Measurements from ENCODE around the gene SRP54.
A peak's percentile ranks its signal among the peaks of the same experiment; 100 is the strongest.

The SRP54 gene

GRCh38 chr14:35043046-35043445, 60.3 kb downstream of the SRP54 start:
- 100% methylated on average over 1 of the region's 2 CpGs for WGBS
- no peaks in the 10 kb centered on the region for H3K9me3 ChIP-seq (ENCODE audit: control insufficient read depth, low read length)
- no peak overlapping the region for H2AFZ ChIP-seq (ENCODE audit: low read depth, low read length)
- no peak overlapping the region for H2BK5ac ChIP-seq (ENCODE audit: low read depth, low read length, poor library complexity, severe bottlenecking)
- no peak overlapping the region for H3K4me3 ChIP-seq (ENCODE audit: insufficient read depth in 1 of 2, low read depth in 1 of 2, low read length in 2 of 2)
- no peak for DNase-seq
- no peaks in the 10 kb centered on the region for H3K27me3 ChIP-seq (ENCODE audit: control insufficient read depth in 1 of 2, insufficient read depth in 1 of 2, low read length in 2 of 2)
- no peak overlapping the region for H2BK120ac ChIP-seq (ENCODE audit: low read depth, low read length)
- H3K4me2 ChIP-seq (ENCODE audit: low read length, poor library complexity, severe bottlenecking): no peak overlapping the region
- H3K27ac ChIP-seq (ENCODE audit: low read length, poor library complexity, severe bottlenecking): no peak overlapping the region
- H3K4ac ChIP-seq (ENCODE audit: low read depth in 1 of 2, low read length in 2 of 2): no peak overlapping the region
- no peak overlapping the region for H3K23ac ChIP-seq (ENCODE audit: low read length in 2 of 2)
- no peaks in the 10 kb centered on the region for H3K79me1 ChIP-seq (replicated peaks; ENCODE audit: low read length, poor library complexity, severe bottlenecking)
- no peak overlapping the region for H2BK15ac ChIP-seq (ENCODE audit: low read depth, poor library complexity, severe bottlenecking)
- H3K36me3 ChIP-seq (ENCODE audit: control insufficient read depth in 1 of 2, insufficient read depth in 2 of 2, low read depth in 1 of 2, low read length in 2 of 2): no peaks in the 10 kb centered on the region
- no peak overlapping the region for H3K9ac ChIP-seq (ENCODE audit: low read length)
- no peak overlapping the region for H4K8ac ChIP-seq (ENCODE audit: low read length)
- no peak overlapping the region for H4K91ac ChIP-seq (ENCODE audit: low read length)
- H3K4me1 ChIP-seq (ENCODE audit: control insufficient read depth, insufficient read depth, low read depth, low read length): peaks cover 2% of the 10 kb centered on the region
- no peak overlapping the region for H3K18ac ChIP-seq (ENCODE audit: low read depth in 1 of 2, low read length in 2 of 2)
- H2AK5ac ChIP-seq (ENCODE audit: low read length, severe bottlenecking): no peak overlapping the region
- H3K14ac ChIP-seq (ENCODE audit: low read length in 2 of 2): no peak overlapping the region
- no peak overlapping the region for H2BK12ac ChIP-seq (ENCODE audit: low read length in 2 of 2)

- no peaks in the 10 kb centered on the region for H3K79me1 ChIP-seq (replicated peaks; ENCODE audit: low read length, poor library complexity, severe bottlenecking)
- H2BK12ac ChIP-seq (ENCODE audit: low read length in 2 of 2): no peak overlapping the region
- peak overlapping the region; percentile 91 for H3K27ac ChIP-seq (ENCODE audit: low read length, poor library complexity, severe bottlenecking)
- no peak overlapping the region for H2BK5ac ChIP-seq (ENCODE audit: low read depth, low read length, poor library complexity, severe bottlenecking)
- peaks cover 4% of the 10 kb centered on the region for H3K4me1 ChIP-seq (ENCODE audit: control insufficient read depth, insufficient read depth, low read depth, low read length)
- H2AFZ ChIP-seq (ENCODE audit: low read depth, low read length): no peak overlapping the region
- no peak overlapping the region for H4K91ac ChIP-seq (ENCODE audit: low read length)
- peaks cover 0 to 12% of the 10 kb centered on the region in 2 experiments for H3K36me3 ChIP-seq (ENCODE audit: control insufficient read depth in 1 of 2, insufficient read depth in 2 of 2, low read depth in 1 of 2, low read length in 2 of 2)
- no peak overlapping the region for H3K4ac ChIP-seq (ENCODE audit: low read depth in 1 of 2, low read length in 2 of 2)
- H3K18ac ChIP-seq (ENCODE audit: low read depth in 1 of 2, low read length in 2 of 2): no peak overlapping the region
- no peak for DNase-seq
- H3K9me3 ChIP-seq (ENCODE audit: control insufficient read depth, low read length): no peaks in the 10 kb centered on the region
- peak overlapping the region; percentile 67 for H3K4me2 ChIP-seq (ENCODE audit: low read length, poor library complexity, severe bottlenecking)
- no peak overlapping the region for H3K14ac ChIP-seq (ENCODE audit: low read length in 2 of 2)
- peak overlapping the region; percentile 98 for H3K9ac ChIP-seq (ENCODE audit: low read length)
- H3K27me3 ChIP-seq (ENCODE audit: control insufficient read depth in 1 of 2, insufficient read depth in 1 of 2, low read length in 2 of 2): no peaks in the 10 kb centered on the region
- H2BK120ac ChIP-seq (ENCODE audit: low read depth, low read length): no peak overlapping the region
- H2AK5ac ChIP-seq (ENCODE audit: low read length, severe bottlenecking): no peak overlapping the region
- H3K4me3 ChIP-seq (ENCODE audit: insufficient read depth in 1 of 2, low read depth in 1 of 2, low read length in 2 of 2): peak overlapping the region in 1 of 2 experiments; percentile 85
- 51% methylated on average over 8 of the region's 8 CpGs for WGBS
- H2BK15ac ChIP-seq (ENCODE audit: low read depth, poor library complexity, severe bottlenecking): no peak overlapping the region
- H4K8ac ChIP-seq (ENCODE audit: low read length): no peak overlapping the region
- no peak overlapping the region for H3K23ac ChIP-seq (ENCODE audit: low read length in 2 of 2)
Measured at GRCh38 chr14:35044939-35045797, 62.4 kb downstream of the SRP54 start.

DNA sequence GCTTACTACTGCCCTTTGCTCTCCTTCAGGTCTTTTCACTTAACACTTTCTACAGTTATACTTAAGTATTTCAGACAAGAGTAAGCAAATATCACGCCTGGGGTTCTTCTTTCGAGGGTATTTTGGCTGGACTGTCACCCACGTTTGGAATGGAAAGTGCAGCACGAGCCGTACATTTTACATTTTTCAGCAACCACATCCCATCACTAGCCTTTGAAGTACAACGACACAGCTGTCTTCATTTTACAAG, 62.9 kb downstream of the SRP54 start:
- peak overlapping the region; percentile 91 for H3K27ac ChIP-seq (ENCODE audit: low read length, poor library complexity, severe bottlenecking)
- 2% methylated on average over 6 of the region's 6 CpGs for WGBS
- no peak overlapping the region for H4K91ac ChIP-seq (ENCODE audit: low read length)
- H4K8ac ChIP-seq (ENCODE audit: low read length): peak overlapping the region; percentile 91
- DNase-seq: no peak
- no peaks in the 10 kb centered on the region for H3K27me3 ChIP-seq (ENCODE audit: control insufficient read depth in 1 of 2, insufficient read depth in 1 of 2, low read length in 2 of 2)
- H3K18ac ChIP-seq (ENCODE audit: low read depth in 1 of 2, low read length in 2 of 2): peak overlapping the region; percentile 37 to 77
- H2BK5ac ChIP-seq (ENCODE audit: low read depth, low read length, poor library complexity, severe bottlenecking): no peak overlapping the region
- no peak overlapping the region for H2BK15ac ChIP-seq (ENCODE audit: low read depth, poor library complexity, severe bottlenecking)
- peaks cover 4% of the 10 kb centered on the region for H3K4me1 ChIP-seq (ENCODE audit: control insufficient read depth, insufficient read depth, low read depth, low read length)
- H3K4me2 ChIP-seq (ENCODE audit: low read length, poor library complexity, severe bottlenecking): peak overlapping the region; percentile 67
- H3K9ac ChIP-seq (ENCODE audit: low read length): peak overlapping the region; percentile 98
- no peak overlapping the region for H3K4ac ChIP-seq (ENCODE audit: low read depth in 1 of 2, low read length in 2 of 2)
- no peak overlapping the region for H2BK120ac ChIP-seq (ENCODE audit: low read depth, low read length)
- peak overlapping the region; percentile 70 to 85 for H3K4me3 ChIP-seq (ENCODE audit: insufficient read depth in 1 of 2, low read depth in 1 of 2, low read length in 2 of 2)
- H3K36me3 ChIP-seq (ENCODE audit: control insufficient read depth in 1 of 2, insufficient read depth in 2 of 2, low read depth in 1 of 2, low read length in 2 of 2): peaks cover 0 to 12% of the 10 kb centered on the region in 2 experiments
- no peaks in the 10 kb centered on the region for H3K9me3 ChIP-seq (ENCODE audit: control insufficient read depth, low read length)
- H2BK12ac ChIP-seq (ENCODE audit: low read length in 2 of 2): no peak overlapping the region
- H2AFZ ChIP-seq (ENCODE audit: low read depth, low read length): no peak overlapping the region
- H3K14ac ChIP-seq (ENCODE audit: low read length in 2 of 2): no peak overlapping the region
- H2AK5ac ChIP-seq (ENCODE audit: low read length, severe bottlenecking): no peak overlapping the region
- no peaks in the 10 kb centered on the region for H3K79me1 ChIP-seq (replicated peaks; ENCODE audit: low read length, poor library complexity, severe bottlenecking)
- H3K23ac ChIP-seq (ENCODE audit: low read length in 2 of 2): no peak overlapping the region

- H2BK12ac ChIP-seq (ENCODE audit: low read length in 2 of 2): peak within 1 kb of the TSS; percentile 20 to 59
- H2BK15ac ChIP-seq (ENCODE audit: low read depth, poor library complexity, severe bottlenecking): peak within 1 kb of the TSS; percentile 40
- H3K9ac ChIP-seq (ENCODE audit: low read length): peak within 1 kb of the TSS; percentile 98
- H3K23ac ChIP-seq (ENCODE audit: low read length in 2 of 2): peak within 1 kb of the TSS in 1 of 2 experiments; percentile 91
- H4K8ac ChIP-seq (ENCODE audit: low read length): peak within 1 kb of the TSS; percentile 91
- H2AK5ac ChIP-seq (ENCODE audit: low read length, severe bottlenecking): no peak within 1 kb of the TSS
- H3K9me3 ChIP-seq (ENCODE audit: control insufficient read depth, low read length): no peaks in the 10 kb centered on the region
- peak within 1 kb of the TSS; percentile 36 for H4K91ac ChIP-seq (ENCODE audit: low read length)
- H3K27ac ChIP-seq (ENCODE audit: low read length, poor library complexity, severe bottlenecking): peak within 1 kb of the TSS; percentile 91
- peaks cover 0 to 12% of the 10 kb centered on the region in 2 experiments for H3K36me3 ChIP-seq (ENCODE audit: control insufficient read depth in 1 of 2, insufficient read depth in 2 of 2, low read depth in 1 of 2, low read length in 2 of 2)
- no peaks in the 10 kb centered on the region for H3K27me3 ChIP-seq (ENCODE audit: control insufficient read depth in 1 of 2, insufficient read depth in 1 of 2, low read length in 2 of 2)
- H3K14ac ChIP-seq (ENCODE audit: low read length in 2 of 2): peak within 1 kb of the TSS; percentile 68 to 74
- H2BK5ac ChIP-seq (ENCODE audit: low read depth, low read length, poor library complexity, severe bottlenecking): peak within 1 kb of the TSS; percentile 33
- H2BK120ac ChIP-seq (ENCODE audit: low read depth, low read length): peak within 1 kb of the TSS; percentile 56
- peak; percentile 97 for DNase-seq
- peak within 1 kb of the TSS; percentile 74 to 85 for H3K4me3 ChIP-seq (ENCODE audit: insufficient read depth in 1 of 2, low read depth in 1 of 2, low read length in 2 of 2)
- H3K18ac ChIP-seq (ENCODE audit: low read depth in 1 of 2, low read length in 2 of 2): peak within 1 kb of the TSS; percentile 79 to 91
- peaks cover 4% of the 10 kb centered on the region for H3K4me1 ChIP-seq (ENCODE audit: control insufficient read depth, insufficient read depth, low read depth, low read length)
- peak within 1 kb of the TSS; percentile 88 for H3K4me2 ChIP-seq (ENCODE audit: low read length, poor library complexity, severe bottlenecking)
- WGBS: under 1% methylated on average over 67 of the region's 77 CpGs
- peaks cover 3% of the 10 kb centered on the region for H3K79me1 ChIP-seq (replicated peaks; ENCODE audit: low read length, poor library complexity, severe bottlenecking)
- H2AFZ ChIP-seq (ENCODE audit: low read depth, low read length): peak within 1 kb of the TSS; percentile 92
- peak within 1 kb of the TSS; percentile 20 to 56 for H3K4ac ChIP-seq (ENCODE audit: low read depth in 1 of 2, low read length in 2 of 2)
Measured at GRCh38 chr14:35046048-35046750, 63.4 kb downstream of the SRP54 start, which contains the start of gene FAM177A1. Gene FAM177A1 (plus strand): TSS chr14:35046272. CDS start chr14:35046464, 192 bp downstream.

All from mesenchymal stem cell (in vitro differentiated cells and primary cell).